Measurements from ENCODE around the gene LSM6. TPM values are rescaled to one million over a fixed set of nuclear protein-coding genes. Genes with fewer than 3 reads are reported as not detected.

Gene LSM6
- total RNA-seq (2014; rRNA removed), result 26.3 and 44.6 TPM in 2 replicates
- 28.4 TPM for polyA plus RNA-seq (2012)

- DNase-seq (ENCODE audit: low read depth), result peak; percentile 85
Observed at GRCh38 chr4:146175541-146176453, at the start of gene LSM6. TSS of gene LSM6 (plus strand) at chr4:146175718. CDS start at chr4:146182922, 7,204 bp downstream.

GRCh38 chr4:146132445-146132844, 43.1 kb upstream of the LSM6 start:
- DNase-seq (ENCODE audit: low read depth), result no peak

DNA sequence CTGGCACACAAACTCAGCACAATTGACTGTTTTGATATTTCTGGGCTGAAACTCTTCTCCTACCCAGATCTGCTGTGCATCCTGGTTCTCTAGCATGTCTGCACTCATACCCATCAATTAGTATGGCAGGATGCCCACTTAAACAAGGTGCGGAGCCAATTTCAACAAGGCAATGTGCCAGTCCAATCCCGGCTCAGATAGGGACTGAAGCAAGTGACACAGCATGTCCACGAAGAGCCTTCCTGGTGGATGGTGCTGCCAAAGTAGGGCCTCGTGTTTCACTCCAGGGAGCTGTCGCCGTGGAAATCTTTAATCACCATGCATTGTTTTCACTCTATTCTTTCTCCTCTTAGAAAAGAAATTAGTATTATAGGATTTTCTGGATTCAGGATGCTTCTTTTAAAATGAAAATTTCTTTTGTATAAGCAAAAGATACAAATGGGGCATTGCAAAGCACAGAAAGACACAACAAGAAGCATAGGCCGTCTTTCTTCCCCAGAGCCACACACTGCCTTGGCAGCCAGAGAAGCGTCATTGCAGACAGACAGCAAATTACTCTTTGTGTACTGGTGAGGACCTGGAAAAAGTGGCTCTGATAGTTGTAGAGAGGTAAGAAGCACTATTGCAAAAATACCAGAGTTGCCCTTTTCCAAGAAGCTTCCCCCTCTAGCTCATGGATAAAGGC, 40.6 kb upstream of the LSM6 start:
- DNase-seq (ENCODE audit: low read depth), result no peak

GRCh38 chr4:146135941-146136340, 39.6 kb upstream of the LSM6 start:
- no peak for DNase-seq (ENCODE audit: low read depth)

- no peak for DNase-seq (ENCODE audit: low read depth)
Observed at GRCh38 chr4:146142768-146143167, 32.8 kb upstream of the LSM6 start.

DNA sequence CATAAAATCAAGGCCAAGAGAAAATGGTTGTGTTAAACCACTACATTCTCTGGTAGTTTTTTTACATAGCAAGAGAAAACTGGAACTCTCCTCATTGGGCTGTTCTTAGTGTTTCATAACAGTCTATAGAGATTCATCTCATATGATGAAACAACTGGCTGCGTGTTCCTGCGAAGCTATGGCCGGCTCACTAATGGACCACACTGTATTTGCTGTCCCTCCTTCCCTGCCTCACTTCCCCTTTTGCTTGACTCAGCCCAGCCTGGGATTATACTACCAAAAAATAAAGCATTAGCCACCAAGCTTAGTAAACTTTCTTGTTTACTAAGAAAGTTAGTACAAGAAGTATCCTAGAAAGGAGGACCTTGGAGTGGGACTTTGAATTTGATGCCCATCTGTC, 31.6 kb upstream of the LSM6 start:
- no peak for DNase-seq (ENCODE audit: low read depth)

GRCh38 chr4:146146918-146147317, 28.6 kb upstream of the LSM6 start:
- no peak for DNase-seq (ENCODE audit: low read depth)

- DNase-seq (ENCODE audit: low read depth), result no peak
Observed at GRCh38 chr4:146148021-146148420, 27.5 kb upstream of the LSM6 start.

- no peak for DNase-seq (ENCODE audit: low read depth)
Observed at GRCh38 chr4:146154057-146154456, 21.5 kb upstream of the LSM6 start.

DNA sequence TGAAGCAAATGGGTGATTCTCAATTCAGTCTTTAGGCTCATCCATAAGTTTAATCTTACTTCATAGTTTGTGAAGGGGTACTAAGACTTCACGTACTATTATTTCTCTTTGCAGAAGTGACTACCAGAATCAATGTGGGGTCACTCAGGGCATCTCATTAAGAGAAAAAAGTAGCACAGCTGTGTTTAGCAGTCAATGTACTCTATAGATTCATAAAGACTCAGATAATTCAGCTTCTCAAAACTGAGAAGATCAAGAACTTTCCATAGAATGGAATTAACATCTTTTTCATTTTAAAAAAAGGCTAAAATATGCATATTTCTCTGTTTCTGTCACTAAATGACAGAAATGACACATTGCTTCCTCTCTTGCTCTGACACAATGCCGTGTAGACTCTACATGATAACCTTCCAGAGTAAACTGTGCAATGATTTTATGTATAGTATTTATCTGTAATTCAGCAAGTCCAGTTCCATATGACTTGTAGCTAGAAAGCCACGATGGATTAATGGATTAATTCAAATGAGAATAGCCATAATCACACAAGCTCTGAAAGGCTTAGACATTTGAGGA, 20.3 kb upstream of the LSM6 start:
- no peak for DNase-seq (ENCODE audit: low read depth)

DNA sequence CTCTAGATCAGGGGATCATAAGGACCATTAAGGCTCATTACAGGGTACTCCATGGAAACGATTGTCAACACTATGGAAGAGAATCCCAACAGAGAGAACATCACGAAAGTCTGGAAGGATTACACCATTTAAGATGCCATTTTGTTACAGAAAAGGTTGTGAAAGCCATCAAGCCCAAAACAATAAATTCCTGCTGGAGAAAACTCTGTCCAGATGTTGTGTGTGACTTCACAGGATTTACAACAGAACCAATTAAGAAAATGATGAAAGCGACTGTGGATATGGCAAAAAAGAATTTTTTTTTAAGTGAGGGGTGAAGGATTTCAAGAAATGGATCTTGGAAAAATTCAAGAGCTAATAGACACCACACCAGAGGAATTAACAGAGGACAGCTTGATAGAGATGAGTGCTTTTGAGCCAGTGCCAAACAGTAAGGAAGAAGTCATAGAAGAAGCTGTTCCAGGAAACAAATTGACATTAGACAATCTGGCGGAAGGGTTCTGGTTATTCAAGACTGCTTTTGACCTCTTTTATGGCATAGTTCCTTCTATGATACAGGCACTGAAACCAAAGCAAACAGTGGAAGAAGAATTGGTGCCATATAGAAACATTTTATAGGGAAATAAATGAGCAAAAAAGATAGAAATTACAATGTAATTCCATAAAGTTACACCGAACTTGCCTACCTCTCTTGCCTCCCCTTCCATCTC, 17.3 kb upstream of the LSM6 start:
- no peak for DNase-seq (ENCODE audit: low read depth)

GRCh38 chr4:146159384-146160058, 16.0 kb upstream of the LSM6 start:
- no peak for DNase-seq (ENCODE audit: low read depth)

DNA sequence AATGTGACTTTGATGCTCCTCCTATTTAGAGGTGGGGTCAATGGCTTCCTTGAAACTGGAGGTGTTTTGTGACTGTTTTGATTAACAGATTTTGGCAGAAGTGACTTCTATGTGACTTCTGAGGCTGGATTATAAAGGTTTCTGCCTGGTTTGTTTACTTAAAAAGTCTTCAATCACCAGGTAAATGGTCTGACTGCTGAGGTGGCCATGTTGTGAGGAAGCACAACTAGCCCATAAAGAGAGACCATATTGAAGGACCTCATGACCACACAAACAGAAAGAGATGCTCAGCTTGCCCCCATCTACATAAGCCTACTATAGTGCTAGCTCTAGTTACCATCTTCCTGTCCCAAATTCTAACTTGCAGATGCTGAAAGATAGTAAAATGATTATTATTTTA, 14.3 kb upstream of the LSM6 start:
- DNase-seq (ENCODE audit: low read depth), result no peak

- DNase-seq (ENCODE audit: low read depth), result no peak
Observed at GRCh38 chr4:146165221-146165620, 10.3 kb upstream of the LSM6 start.

GRCh38 chr4:146165840-146166239, 9.7 kb upstream of the LSM6 start:
- DNase-seq (ENCODE audit: low read depth), result peak; percentile 68

- DNase-seq (ENCODE audit: low read depth), result no peak
Observed at GRCh38 chr4:146170149-146170548, 5.4 kb upstream of the LSM6 start.

DNA sequence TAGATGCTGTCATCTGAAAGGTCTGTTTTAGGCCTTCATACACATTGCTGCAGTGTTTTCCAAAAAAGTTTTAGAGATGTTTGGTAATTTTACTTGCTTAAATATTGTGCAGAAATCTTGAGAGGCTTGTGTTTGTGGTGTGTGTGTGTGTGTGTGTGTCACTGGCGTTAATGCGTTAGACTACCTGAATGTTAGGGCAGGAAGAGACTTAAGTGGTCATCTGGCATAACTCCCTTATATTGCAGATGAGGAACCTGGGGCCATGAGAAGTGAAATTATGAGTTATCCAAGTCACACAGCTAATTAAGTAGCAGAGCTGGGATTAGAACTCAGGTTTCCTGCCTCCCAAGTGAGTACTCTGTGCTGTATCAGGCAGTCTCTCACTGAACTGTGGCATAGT, 1.4 kb downstream of the LSM6 start:
- no peak for DNase-seq (ENCODE audit: low read depth)

- no peak for DNase-seq (ENCODE audit: low read depth)
Observed at GRCh38 chr4:146178126-146178525, 2.6 kb downstream of the LSM6 start.

DNA sequence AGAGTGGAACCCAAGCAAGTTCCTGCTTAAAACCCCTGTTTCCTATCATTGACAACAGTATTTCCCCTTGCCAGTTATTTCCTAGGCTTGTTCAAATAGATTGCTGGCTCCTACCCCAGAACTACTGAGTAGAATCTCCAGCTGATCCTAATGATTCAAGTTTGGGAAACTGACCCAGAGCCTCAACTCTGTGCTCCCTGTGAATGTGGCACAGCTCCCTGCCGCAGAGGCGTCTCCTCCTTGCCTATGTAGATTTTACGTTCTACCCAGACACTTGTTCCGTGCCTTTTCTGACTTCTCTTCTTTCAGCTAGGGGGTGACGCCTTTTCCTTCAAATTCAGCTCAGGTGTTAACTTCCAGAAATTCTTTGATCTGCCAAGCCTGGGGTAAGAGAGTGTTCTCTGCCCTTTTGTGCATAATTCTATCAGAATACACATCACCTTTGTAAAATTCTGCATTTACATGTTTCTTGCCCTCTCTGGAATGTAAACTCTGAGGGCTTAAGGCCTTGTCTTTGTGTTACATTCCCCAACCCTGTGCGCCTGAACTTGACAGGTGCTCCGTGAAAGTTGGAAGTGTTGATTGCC, 4.4 kb downstream of the LSM6 start:
- no peak for DNase-seq (ENCODE audit: low read depth)

GRCh38 chr4:146182443-146182842, 6.9 kb downstream of the LSM6 start:
- DNase-seq (ENCODE audit: low read depth), result no peak

DNA sequence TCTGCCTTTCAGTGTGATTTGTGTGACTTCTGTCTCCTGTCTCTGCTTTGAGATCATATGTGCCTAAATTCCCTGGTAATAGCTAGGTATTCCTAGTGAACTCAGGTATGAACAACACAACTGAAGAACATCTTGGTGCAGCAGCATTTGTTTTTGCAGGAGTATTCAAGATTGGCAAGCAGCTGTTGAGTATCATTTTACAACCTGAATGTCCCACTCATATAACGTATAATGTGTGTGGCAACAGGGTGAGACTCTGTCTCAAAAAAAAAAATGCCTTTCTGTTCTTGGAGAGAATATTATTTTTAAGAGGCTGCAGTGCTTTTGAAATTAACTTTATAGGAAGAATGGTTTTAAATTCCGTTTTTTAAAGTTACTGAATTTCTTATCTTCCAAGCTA, 7.7 kb downstream of the LSM6 start:
- DNase-seq (ENCODE audit: low read depth), result peak; percentile 14

Data from LHCN-M2 (cell line).